Endothelial cell of umbilical vein (primary cell): ENCODE results near the gene STK32A.

Source experiments
- GATA2 ChIP-seq: IDR thresholded peaks from 2 replicates; pipeline ENCODE4 v1.7.0; 2011; ENCODE audit warnings: low read depth, mild to moderate bottlenecking, moderate library complexity, mixed read lengths, low read length; ENCODE audit not compliant: insufficient read length, insufficient read depth
- JUN ChIP-seq: IDR thresholded peaks from 2 replicates; pipeline ENCODE4 v1.6.1; 2011; ENCODE audit warnings: borderline replicate concordance, low read depth; ENCODE audit not compliant: insufficient read length, insufficient read depth

GRCh38 chr5:147309621-147310020 lies 74.8 kb downstream of the STK32A start:
- no peak for TF ChIP-seq JUN
- no peak for TF ChIP-seq GATA2
